IPS-15b (cell line): ENCODE data around the gene PHACTR1.

ENCODE experiments used
- H3K27me3 ChIP-seq: one replicate; pipeline ENCODE4 v1.6.1; 2013; ENCODE audit warnings: low read length; ENCODE audit not compliant: control insufficient read depth, insufficient read depth
- H3K36me3 ChIP-seq: one replicate; pipeline ENCODE4 v1.6.1; 2013; ENCODE audit warnings: low read length; ENCODE audit not compliant: control insufficient read depth, insufficient read depth
- H3K4me1 ChIP-seq: one replicate; pipeline ENCODE4 v1.6.1; 2013; ENCODE audit warnings: mild to moderate bottlenecking, low read length; ENCODE audit not compliant: control insufficient read depth, insufficient read depth
- H3K4me3 ChIP-seq: one replicate; pipeline ENCODE4 v1.5.1; 2013; ENCODE audit warnings: low read depth, low read length
- H3K9ac ChIP-seq: one replicate; pipeline ENCODE4 v1.6.1; 2013; ENCODE audit warnings: low read depth, mild to moderate bottlenecking, low read length
- H3K9me3 ChIP-seq: one replicate; pipeline ENCODE4 v1.6.1; 2013; ENCODE audit warnings: mild to moderate bottlenecking, low read length; ENCODE audit not compliant: control insufficient read depth, insufficient read depth

PHACTR1 gene

GRCh38 chr6:13072686-13073347, 356.2 kb downstream of the PHACTR1 start:
- H3K9ac ChIP-seq: no peak overlapping the region

DNA sequence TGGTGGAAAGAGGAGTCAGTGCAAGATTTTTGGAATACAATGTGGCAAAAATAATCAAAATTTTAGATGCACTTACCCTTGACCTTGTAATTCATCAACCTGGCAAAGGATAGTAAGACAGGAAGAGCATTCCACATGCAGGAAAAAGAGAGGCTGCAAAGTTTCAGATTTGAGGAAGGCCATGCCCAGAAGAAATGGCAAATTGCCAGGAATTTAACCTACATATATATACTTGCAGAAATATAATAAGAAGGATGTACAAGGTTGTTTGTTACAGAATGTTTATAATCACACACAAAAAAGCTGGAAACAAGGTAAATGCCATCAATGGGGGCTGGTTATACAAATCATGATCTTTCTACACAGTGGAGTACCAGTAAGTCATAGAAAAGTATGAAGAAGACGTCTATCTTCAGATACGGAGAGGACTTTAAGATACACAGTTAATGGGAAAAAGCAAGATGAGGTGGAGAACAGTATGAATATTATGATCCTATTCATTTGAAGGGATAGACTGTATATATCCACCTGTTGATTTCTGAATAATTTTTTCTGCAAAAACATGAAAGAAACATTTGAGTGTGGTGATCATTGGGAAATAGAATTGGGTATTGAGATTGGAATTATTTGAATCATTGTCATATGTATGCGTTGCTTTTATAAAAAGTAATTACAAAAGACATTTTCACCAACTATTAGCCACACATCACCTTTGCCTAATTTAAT, 358.0 kb downstream of the PHACTR1 start:
- H3K9ac ChIP-seq: no peak overlapping the region
- no peaks in the 10 kb centered on the region for H3K36me3 ChIP-seq

More at GRCh38 chr6:13072686-13073347, 356.2 kb downstream of the PHACTR1 start:
- no peak overlapping the region for H3K4me3 ChIP-seq
- H3K9me3 ChIP-seq: no peaks in the 10 kb centered on the region
- no peaks in the 10 kb centered on the region for H3K27me3 ChIP-seq
- no peaks in the 10 kb centered on the region for H3K36me3 ChIP-seq
- peaks cover 5% of the 10 kb centered on the region for H3K4me1 ChIP-seq

GRCh38 chr6:13075141-13075845, 358.7 kb downstream of the PHACTR1 start:
- Histone ChIP-seq H3K36me3 (no peaks in the 10 kb centered on the region), H3K9ac (no peak overlapping the region), H3K4me1 (peaks cover 8% of the 10 kb centered on the region), H3K9me3 (no peaks in the 10 kb centered on the region), H3K4me3 (no peak overlapping the region), H3K27me3 (no peaks in the 10 kb centered on the region)

More for the DNA sequence above, 358.0 kb downstream of the PHACTR1 start:
- Histone ChIP-seq H3K9me3 (no peaks in the 10 kb centered on the region), H3K4me3 (no peak overlapping the region), H3K27me3 (no peaks in the 10 kb centered on the region), H3K4me1 (peaks cover 8% of the 10 kb centered on the region)

DNA sequence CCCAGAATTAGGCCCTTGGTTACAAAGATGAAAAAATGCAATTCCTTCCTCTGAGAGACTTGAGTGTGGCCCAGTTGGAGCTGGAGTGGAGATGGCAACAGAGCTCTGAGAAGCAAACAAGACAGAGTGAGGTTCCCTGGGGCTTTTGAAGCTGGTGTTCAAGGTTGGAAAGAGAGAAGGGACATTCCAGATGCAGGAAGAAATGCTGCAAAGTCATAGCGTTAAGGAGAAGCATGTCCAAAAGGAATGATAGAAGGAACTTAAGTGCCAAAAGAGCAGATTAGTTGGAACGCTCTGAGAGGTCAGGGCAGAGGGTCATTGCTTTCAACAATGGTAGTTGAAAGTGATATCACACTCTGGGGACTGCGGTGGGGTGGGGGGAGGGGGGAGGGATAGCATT, 360.0 kb downstream of the PHACTR1 start:
- H3K9ac ChIP-seq: no peak overlapping the region
- H3K9me3 ChIP-seq: no peaks in the 10 kb centered on the region
- no peaks in the 10 kb centered on the region for H3K36me3 ChIP-seq
- H3K4me1 ChIP-seq: peaks cover 8% of the 10 kb centered on the region
- no peaks in the 10 kb centered on the region for H3K27me3 ChIP-seq
- H3K4me3 ChIP-seq: no peak overlapping the region

GRCh38 chr6:13077117-13077516, 360.6 kb downstream of the PHACTR1 start:
- Histone ChIP-seq H3K9me3 (no peaks in the 10 kb centered on the region), H3K9ac (no peak overlapping the region), H3K36me3 (no peaks in the 10 kb centered on the region), H3K27me3 (no peaks in the 10 kb centered on the region), H3K4me1 (peaks cover 8% of the 10 kb centered on the region), H3K4me3 (no peak overlapping the region)

- Histone ChIP-seq H3K4me1 (peaks cover 8% of the 10 kb centered on the region), H3K4me3 (no peak overlapping the region), H3K9ac (no peak overlapping the region), H3K27me3 (no peaks in the 10 kb centered on the region), H3K36me3 (no peaks in the 10 kb centered on the region), H3K9me3 (no peaks in the 10 kb centered on the region)
These were observed 362.6 kb downstream of the PHACTR1 start for GRCh38 chr6:13079096-13079723.

- H3K36me3 ChIP-seq: no peaks in the 10 kb centered on the region
- H3K9me3 ChIP-seq: no peaks in the 10 kb centered on the region
- H3K27me3 ChIP-seq: no peaks in the 10 kb centered on the region
- no peak overlapping the region for H3K4me3 ChIP-seq
- H3K9ac ChIP-seq: no peak overlapping the region
- H3K4me1 ChIP-seq: peaks cover 8% of the 10 kb centered on the region
These were observed 364.1 kb downstream of the PHACTR1 start for GRCh38 chr6:13080462-13081188.

- Histone ChIP-seq H3K9me3 (no peaks in the 10 kb centered on the region), H3K9ac (no peak overlapping the region), H3K4me1 (peaks cover 7% of the 10 kb centered on the region), H3K4me3 (no peak overlapping the region), H3K27me3 (no peaks in the 10 kb centered on the region), H3K36me3 (no peaks in the 10 kb centered on the region)
These were observed 364.6 kb downstream of the PHACTR1 start for GRCh38 chr6:13081189-13081563.

DNA sequence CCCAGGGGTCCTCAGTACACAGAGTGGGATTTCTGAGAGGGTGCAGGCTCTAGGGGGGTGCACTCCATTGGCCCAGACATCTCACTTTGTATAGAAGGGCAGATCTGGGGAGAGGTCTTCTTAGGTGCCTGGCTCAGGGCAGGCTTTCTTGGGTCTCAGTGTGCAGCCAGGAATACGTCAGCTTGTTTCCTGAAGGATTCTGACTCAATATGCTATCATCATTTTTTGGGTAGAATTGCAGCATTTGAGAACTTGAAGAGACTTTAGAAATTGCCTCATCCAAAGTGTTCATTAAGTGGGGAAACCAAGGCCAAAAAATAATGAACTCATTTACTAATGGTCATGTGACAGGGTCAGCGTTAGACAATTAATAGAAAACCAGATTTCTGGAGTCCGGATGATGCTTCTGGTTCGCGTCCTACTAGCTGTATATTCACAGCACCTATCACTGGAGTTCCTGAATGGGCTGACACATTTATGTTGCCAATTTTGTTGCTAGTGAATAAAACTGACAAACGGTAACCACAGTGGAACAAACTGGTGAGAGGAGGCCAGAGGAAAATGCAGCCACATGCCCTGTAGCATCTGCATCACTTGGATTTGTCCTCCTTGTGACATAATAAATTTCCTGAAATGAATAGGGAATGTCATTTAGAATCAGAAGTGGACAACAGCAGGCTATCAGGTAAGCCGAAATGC, 372.9 kb downstream of the PHACTR1 start:
- Histone ChIP-seq H3K4me1 (no peaks in the 10 kb centered on the region), H3K9ac (no peak overlapping the region), H3K9me3 (no peaks in the 10 kb centered on the region), H3K4me3 (no peak overlapping the region), H3K36me3 (no peaks in the 10 kb centered on the region), H3K27me3 (no peaks in the 10 kb centered on the region)

DNA sequence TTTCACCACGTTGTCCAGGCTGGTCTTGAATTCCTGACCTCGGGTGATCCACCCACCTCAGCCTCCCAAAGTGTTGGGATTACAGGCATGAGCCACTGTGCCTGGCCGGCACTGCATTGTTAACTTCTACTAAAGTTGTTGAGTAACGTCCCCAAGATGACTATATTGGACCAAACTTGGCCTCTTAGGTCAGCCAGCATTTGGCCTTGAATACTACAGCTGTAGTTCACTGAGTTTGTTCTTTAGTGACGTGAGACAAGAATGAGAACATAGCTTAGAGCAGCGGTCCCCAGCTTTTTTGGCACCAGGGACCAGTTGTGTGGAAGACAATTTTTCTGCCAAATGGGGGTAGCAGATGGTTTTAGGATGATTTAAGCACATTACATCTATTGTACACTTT, 374.6 kb downstream of the PHACTR1 start:
- Histone ChIP-seq H3K9me3 (no peaks in the 10 kb centered on the region), H3K4me1 (no peaks in the 10 kb centered on the region), H3K36me3 (no peaks in the 10 kb centered on the region), H3K4me3 (no peak overlapping the region), H3K27me3 (no peaks in the 10 kb centered on the region), H3K9ac (no peak overlapping the region)
